Trophoblast cell (in vitro differentiated cells and primary cell): ENCODE measurements around the gene POLQ.

Experiments used
- DNase-seq, 2 donors: peaks; one replicate each; pipeline ENCODE4 v3.0.0-alpha.2; 2016
- H2AFZ ChIP-seq: 2 replicates; pipeline ENCODE4 v1.6.1; 2013; ENCODE audit warnings: low read length, moderate library complexity, mild to moderate bottlenecking; ENCODE audit not compliant: insufficient read depth, poor library complexity
- H2AK5ac ChIP-seq: 2 replicates; pipeline ENCODE4 v1.6.1; 2013; ENCODE audit warnings: mild to moderate bottlenecking, low read length
- H2BK120ac ChIP-seq: 2 replicates; pipeline ENCODE4 v1.6.1; 2013; ENCODE audit warnings: low read length, mild to moderate bottlenecking, moderate library complexity; ENCODE audit not compliant: insufficient read depth, poor library complexity
- H2BK12ac ChIP-seq: 2 replicates; pipeline ENCODE4 v1.6.1; 2013; ENCODE audit warnings: mild to moderate bottlenecking, low read length, moderate library complexity
- H2BK5ac ChIP-seq: 2 replicates; pipeline ENCODE4 v1.6.1; 2013; ENCODE audit warnings: low read length, low read depth, moderate library complexity, mild to moderate bottlenecking; ENCODE audit not compliant: poor library complexity
- H3K14ac ChIP-seq: 2 replicates; pipeline ENCODE4 v1.6.1; 2013; ENCODE audit warnings: mild to moderate bottlenecking, low read length
- H3K18ac ChIP-seq: 2 replicates; pipeline ENCODE4 v1.6.1; 2013; ENCODE audit warnings: mild to moderate bottlenecking, low read length
- H3K23ac ChIP-seq: 2 replicates; pipeline ENCODE4 v1.6.1; 2013; ENCODE audit warnings: low read length
- H3K27ac ChIP-seq: 2 replicates; pipeline ENCODE4 v1.5.1; 2013; ENCODE audit warnings: low read depth, mild to moderate bottlenecking, inconsistent platforms, low read length, moderate library complexity
- H3K27me3 ChIP-seq: 2 replicates; pipeline ENCODE4 v1.6.1; 2013; ENCODE audit warnings: inconsistent platforms, mild to moderate bottlenecking, low read length, moderate library complexity; ENCODE audit not compliant: insufficient read depth
- H3K36me3 ChIP-seq, 2 experiments: 1 replicate in 1 of 2; 2 replicates in 1 of 2; pipeline ENCODE4 v1.6.1; 2013; ENCODE audit warnings: low read length in 2 of 2, mild to moderate bottlenecking in 2 of 2, moderate library complexity in 1 of 2; ENCODE audit not compliant: insufficient read depth in 2 of 2, control insufficient read depth in 1 of 2
- H3K4ac ChIP-seq: 2 replicates; pipeline ENCODE4 v1.6.1; 2013; ENCODE audit warnings: low read depth, mild to moderate bottlenecking, low read length, moderate library complexity
- H3K4me1 ChIP-seq, 2 experiments: 1 replicate in 1 of 2; 2 replicates in 1 of 2; pipeline ENCODE4 v1.6.1; 2013; ENCODE audit warnings: low read length in 2 of 2, mild to moderate bottlenecking in 2 of 2, moderate library complexity in 1 of 2; ENCODE audit not compliant: insufficient read depth in 2 of 2, control insufficient read depth in 1 of 2
- H3K4me2 ChIP-seq: 2 replicates; pipeline ENCODE4 v1.6.1; 2013; ENCODE audit warnings: inconsistent platforms, mild to moderate bottlenecking, low read length, moderate library complexity
- H3K4me3 ChIP-seq: 2 replicates; pipeline ENCODE4 v1.5.1; 2013; ENCODE audit warnings: mild to moderate bottlenecking, low read depth, low read length, inconsistent platforms
- H3K79me1 ChIP-seq: one replicate; pipeline ENCODE4 v1.6.1; 2013; ENCODE audit warnings: low read length
- H3K79me2 ChIP-seq: 2 replicates; pipeline ENCODE4 v1.6.1; 2013; ENCODE audit warnings: low read length, mild to moderate bottlenecking; ENCODE audit not compliant: control insufficient read depth, insufficient read depth, poor library complexity
- H3K9ac ChIP-seq: 2 replicates; pipeline ENCODE4 v1.6.1; 2013; ENCODE audit warnings: mild to moderate bottlenecking, low read length
- H3K9me3 ChIP-seq: 2 replicates; pipeline ENCODE4 v1.6.1; 2013; ENCODE audit warnings: low read depth, mild to moderate bottlenecking, control low read depth, inconsistent platforms, low read length; ENCODE audit not compliant: insufficient read depth
- H4K12ac ChIP-seq: 2 replicates; pipeline ENCODE4 v1.6.1; 2013; ENCODE audit warnings: low read depth, mild to moderate bottlenecking, low read length, moderate library complexity
- H4K8ac ChIP-seq: 2 replicates; pipeline ENCODE4 v1.6.1; 2013; ENCODE audit warnings: low read depth, mild to moderate bottlenecking, low read length, moderate library complexity
- H4K91ac ChIP-seq: one replicate; pipeline ENCODE4 v1.6.1; 2013; ENCODE audit warnings: low read depth, mild to moderate bottlenecking, low read length, moderate library complexity
- WGBS: extraction: QIAGEN DNeasy Blood & Tissue Kit; methylation state at CpG from one replicate; pipeline ENCODE4 v1.1.7; 2013; ENCODE audit warnings: missing lambda C conversion rate; ENCODE audit not compliant: insufficient read length, insufficient coverage; ENCODE audit errors: extremely low coverage; 5-methylcytosine and 5-hydroxymethylcytosine counted together

The POLQ gene

DNA sequence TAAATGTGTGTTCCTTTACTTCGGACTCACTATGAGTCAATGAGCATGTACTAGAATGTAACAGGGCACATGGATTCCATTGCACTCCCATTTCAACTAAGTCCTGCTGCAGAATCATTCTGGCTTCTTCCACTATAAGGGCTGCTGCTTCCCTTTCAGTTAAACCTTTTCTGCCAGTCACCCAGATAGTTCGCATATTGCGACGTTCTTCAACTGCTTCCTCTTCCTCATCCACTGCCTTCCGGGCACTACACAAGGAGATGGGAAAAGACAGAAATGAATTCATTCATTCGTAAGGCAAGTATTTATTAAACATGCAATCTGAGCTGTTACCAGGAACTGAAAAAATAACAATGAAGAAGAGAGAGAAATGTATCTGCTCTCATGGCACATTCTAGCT is 55.6 kb downstream of the POLQ start:
- Histone ChIP-seq H3K27me3 (no peaks in the 10 kb centered on the region), H4K91ac (no peak overlapping the region), H2BK120ac (no peak overlapping the region), H4K12ac (no peak overlapping the region), H3K27ac (no peak overlapping the region), H4K8ac (no peak overlapping the region), H3K23ac (no peak overlapping the region), H2AFZ (no peak overlapping the region), H2AK5ac (no peak overlapping the region), H3K79me2 (no peaks in the 10 kb centered on the region), H3K36me3 (peaks cover 5 to 12% of the 10 kb centered on the region in 2 experiments), H3K14ac (no peak overlapping the region), H3K4me1 (no peaks in the 10 kb centered on the region), H2BK5ac (no peak overlapping the region), H2BK12ac (no peak overlapping the region), H3K4me3 (no peak overlapping the region), H3K9ac (no peak overlapping the region), H3K4ac (no peak overlapping the region), H3K4me2 (no peak overlapping the region), H3K9me3 (no peaks in the 10 kb centered on the region), H3K79me1 (no peaks in the 10 kb centered on the region), H3K18ac (no peak overlapping the region)
- WGBS = no CpG with 5 or more reads among the region's 6 CpGs
- DNase-seq = no peak

DNA sequence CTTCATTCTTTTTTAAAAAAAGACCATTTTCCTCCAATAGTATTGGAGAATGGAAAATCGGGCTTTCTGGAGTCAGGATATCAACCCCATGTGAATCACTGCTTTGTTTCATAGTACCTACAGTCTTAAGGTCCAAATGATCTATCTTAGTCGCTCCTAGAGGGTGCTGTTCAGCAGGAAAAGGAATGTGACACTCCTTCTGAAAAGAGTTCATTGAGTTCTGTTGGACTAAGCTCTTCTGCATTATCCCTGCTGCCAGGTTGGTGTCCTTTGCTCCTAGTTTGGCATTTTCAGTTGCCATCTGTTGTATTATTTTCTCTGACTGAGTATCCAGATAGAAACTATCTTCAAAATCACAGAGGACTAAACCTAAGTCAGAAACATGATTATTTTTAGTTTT is 57.2 kb downstream of the POLQ start:
- no peak overlapping the region for H2BK12ac ChIP-seq
- no peak overlapping the region for H3K18ac ChIP-seq
- H3K27ac ChIP-seq = no peak overlapping the region
- WGBS = no CpG with 5 or more reads among the region's 2 CpGs
- H3K36me3 ChIP-seq = peaks cover 2 to 7% of the 10 kb centered on the region in 2 experiments
- H2AK5ac ChIP-seq = no peak overlapping the region
- H3K4ac ChIP-seq = no peak overlapping the region
- no peak overlapping the region for H2AFZ ChIP-seq
- H3K4me3 ChIP-seq = no peak overlapping the region
- no peak overlapping the region for H3K9ac ChIP-seq
- H3K4me1 ChIP-seq = no peaks in the 10 kb centered on the region
- no peaks in the 10 kb centered on the region for H3K79me2 ChIP-seq
- no peak overlapping the region for H2BK5ac ChIP-seq
- no peak overlapping the region for H3K4me2 ChIP-seq
- peak in 1 of 2 donors; percentile 3 for DNase-seq
- no peak overlapping the region for H3K23ac ChIP-seq
- no peak overlapping the region for H4K12ac ChIP-seq
- no peaks in the 10 kb centered on the region for H3K27me3 ChIP-seq
- no peak overlapping the region for H4K8ac ChIP-seq
- no peaks in the 10 kb centered on the region for H3K79me1 ChIP-seq
- no peak overlapping the region for H2BK120ac ChIP-seq
- H4K91ac ChIP-seq = no peak overlapping the region
- no peaks in the 10 kb centered on the region for H3K9me3 ChIP-seq
- H3K14ac ChIP-seq = no peak overlapping the region

DNA sequence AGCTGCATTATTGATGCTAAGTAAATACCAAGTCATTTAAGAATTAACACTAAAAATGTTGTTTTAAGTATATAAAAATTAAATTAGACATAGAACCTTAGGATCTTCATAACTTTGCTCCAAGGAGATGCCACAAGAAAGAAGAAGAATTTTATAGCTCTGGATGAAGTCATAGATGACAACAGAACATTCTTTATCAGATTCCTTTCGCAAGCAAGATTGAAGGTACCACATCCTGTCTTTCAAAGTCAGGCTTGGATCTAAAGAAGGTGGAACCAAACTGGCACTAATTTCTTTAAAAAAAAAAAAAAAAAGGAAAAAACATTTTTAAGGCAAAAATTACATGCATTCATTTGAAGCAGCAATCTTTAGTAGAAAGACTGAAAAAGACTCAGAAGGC is 62.5 kb downstream of the POLQ start:
- H2BK5ac ChIP-seq = no peak overlapping the region
- no peak overlapping the region for H4K8ac ChIP-seq
- no peak overlapping the region for H3K4me3 ChIP-seq
- no peak overlapping the region for H4K12ac ChIP-seq
- H2BK12ac ChIP-seq = no peak overlapping the region
- H3K4ac ChIP-seq = no peak overlapping the region
- no peak overlapping the region for H3K9ac ChIP-seq
- no CpG with 5 or more reads among the region's 1 CpG for WGBS
- H3K23ac ChIP-seq = no peak overlapping the region
- H3K4me2 ChIP-seq = no peak overlapping the region
- no peaks in the 10 kb centered on the region for H3K27me3 ChIP-seq
- no peak overlapping the region for H2AK5ac ChIP-seq
- peaks cover 2% of the 10 kb centered on the region in 2 experiments for H3K36me3 ChIP-seq
- no peaks in the 10 kb centered on the region for H3K9me3 ChIP-seq
- H2BK120ac ChIP-seq = no peak overlapping the region
- no peak for DNase-seq
- H3K79me1 ChIP-seq = no peaks in the 10 kb centered on the region
- H3K18ac ChIP-seq = no peak overlapping the region
- no peak overlapping the region for H4K91ac ChIP-seq
- no peak overlapping the region for H3K27ac ChIP-seq
- H2AFZ ChIP-seq = no peak overlapping the region
- H3K14ac ChIP-seq = no peak overlapping the region
- H3K4me1 ChIP-seq = no peaks in the 10 kb centered on the region
- H3K79me2 ChIP-seq = no peaks in the 10 kb centered on the region

DNA sequence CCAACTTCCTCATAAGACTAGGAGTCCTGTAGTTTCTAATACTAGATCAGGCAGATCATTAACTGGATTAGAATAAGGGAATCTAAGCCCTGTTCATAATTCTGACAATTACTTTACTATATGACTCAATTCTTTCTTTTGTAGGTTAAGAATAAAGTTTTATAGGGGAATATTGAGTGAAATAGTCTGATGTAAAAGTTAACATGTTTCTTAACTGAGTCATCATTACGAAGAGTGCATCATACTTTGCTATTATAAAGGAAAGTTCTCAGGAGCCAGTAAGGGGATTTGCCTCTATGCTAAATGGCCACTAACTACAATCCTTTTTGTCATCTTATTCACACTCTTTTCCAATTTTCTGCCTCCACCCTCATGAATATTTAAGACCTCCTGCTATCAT is 63.1 kb downstream of the POLQ start:
- Histone ChIP-seq H2AK5ac (no peak overlapping the region), H3K4me2 (no peak overlapping the region), H3K36me3 (peaks cover 2% of the 10 kb centered on the region in 2 experiments), H3K23ac (no peak overlapping the region), H3K4me1 (no peaks in the 10 kb centered on the region), H3K9me3 (no peaks in the 10 kb centered on the region), H3K79me2 (no peaks in the 10 kb centered on the region), H2BK12ac (no peak overlapping the region), H3K27me3 (no peaks in the 10 kb centered on the region), H2BK120ac (no peak overlapping the region), H3K18ac (no peak overlapping the region), H3K4ac (no peak overlapping the region), H4K91ac (no peak overlapping the region), H2AFZ (no peak overlapping the region), H3K4me3 (no peak overlapping the region), H3K14ac (no peak overlapping the region), H3K27ac (no peak overlapping the region), H2BK5ac (no peak overlapping the region), H3K79me1 (no peaks in the 10 kb centered on the region), H4K8ac (no peak overlapping the region), H4K12ac (no peak overlapping the region), H3K9ac (no peak overlapping the region)
- no CpG with 5 or more reads among the region's 1 CpG for WGBS
- peak in 1 of 2 donors; percentile 2 for DNase-seq
